ENCODE measurements around the gene OR51M1.

GRCh38 chr11:5336331-5336730 is 47.3 kb upstream of the OR51M1 start:
- TF ChIP-seq POLR2A (IDR thresholded peaks at IDR 0.05; ENCODE audit: low read depth, low read length) (no peak), POLR2AphosphoS5 (IDR thresholded peaks at IDR 0.05; ENCODE audit: low read depth, low read length) (no peak), TAF1 (IDR thresholded peaks at IDR 0.05; ENCODE audit: borderline replicate concordance, low read depth, low read length) (no peak)

Measured in GM12892 (cell line).